Caki2 (cell line): Measurements from ENCODE around the gene PLTP. TPM values are rescaled to one million over a fixed set of nuclear protein-coding genes. Genes with fewer than 3 reads are reported as not detected.

Experiments used
- DNase-seq: peaks from one replicate; pipeline ENCODE4 v3.0.0-alpha.2; 2015; ENCODE audit warnings: low read depth
- in situ Hi-C: cut with HindIII; loops from 2 replicates; pipeline ENCODE4 v1.10.0; 2016; ENCODE audit warnings: low sequenced_read_pairs, low pct_unique_long_range_greater_than_20kb, mixed read lengths
- total RNA-seq: library from RNA; depleted of rRNA; stranded (reverse); fragments of >200 nt; shearing (Covaris generic); gene quantifications from 2 replicates; pipeline ENCODE4 v1.2.3, GENCODE V29; 2014; ENCODE audit warnings: low replicate concordance; rRNA removed

Gene PLTP
- total RNA-seq, 1 experiment from 2014 or later, result 9.1 TPM

DNA sequence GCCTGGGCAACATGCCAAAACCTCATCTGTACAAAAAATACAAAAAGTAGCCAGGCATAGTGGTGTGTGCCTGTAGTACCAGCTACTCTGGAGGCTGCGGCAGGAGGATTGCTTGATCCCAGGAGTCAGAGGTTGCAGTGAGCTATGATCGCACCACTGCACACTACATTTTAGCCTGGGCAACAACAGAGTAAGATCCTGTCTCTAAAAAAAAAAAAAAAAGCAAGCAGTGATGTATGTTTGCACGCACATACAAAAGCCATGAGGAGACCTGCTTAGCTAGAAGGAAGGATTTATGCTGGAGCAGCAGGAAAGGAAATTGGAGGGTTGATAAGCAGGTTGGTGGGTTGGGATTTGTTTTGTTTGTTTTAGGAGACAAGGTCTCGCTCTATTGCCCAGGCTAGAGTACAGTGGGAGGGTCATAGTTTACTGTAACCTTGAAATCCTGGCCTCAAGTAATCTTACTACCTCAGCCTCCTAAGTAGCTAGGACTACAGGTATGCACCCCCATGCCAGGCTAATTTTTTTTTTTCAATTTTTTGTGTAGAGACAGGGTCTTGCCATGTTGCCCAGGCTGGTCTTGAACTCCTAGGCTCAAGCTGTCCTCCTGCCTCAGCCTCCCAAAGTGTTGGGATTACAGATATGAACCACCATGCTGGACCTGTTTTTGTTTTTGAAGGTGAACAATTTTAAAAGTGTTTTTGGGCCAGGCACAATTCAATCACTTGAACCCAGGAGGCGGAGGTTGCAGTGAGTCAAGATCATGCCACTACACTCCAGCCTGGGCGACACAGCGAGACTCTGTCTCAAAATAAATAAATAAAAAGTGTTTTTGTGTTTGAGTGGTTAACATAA is 50.5 kb downstream of the PLTP start:
- DNase-seq, result no peak
- in situ Hi-C loops, result no loop called here

DNA sequence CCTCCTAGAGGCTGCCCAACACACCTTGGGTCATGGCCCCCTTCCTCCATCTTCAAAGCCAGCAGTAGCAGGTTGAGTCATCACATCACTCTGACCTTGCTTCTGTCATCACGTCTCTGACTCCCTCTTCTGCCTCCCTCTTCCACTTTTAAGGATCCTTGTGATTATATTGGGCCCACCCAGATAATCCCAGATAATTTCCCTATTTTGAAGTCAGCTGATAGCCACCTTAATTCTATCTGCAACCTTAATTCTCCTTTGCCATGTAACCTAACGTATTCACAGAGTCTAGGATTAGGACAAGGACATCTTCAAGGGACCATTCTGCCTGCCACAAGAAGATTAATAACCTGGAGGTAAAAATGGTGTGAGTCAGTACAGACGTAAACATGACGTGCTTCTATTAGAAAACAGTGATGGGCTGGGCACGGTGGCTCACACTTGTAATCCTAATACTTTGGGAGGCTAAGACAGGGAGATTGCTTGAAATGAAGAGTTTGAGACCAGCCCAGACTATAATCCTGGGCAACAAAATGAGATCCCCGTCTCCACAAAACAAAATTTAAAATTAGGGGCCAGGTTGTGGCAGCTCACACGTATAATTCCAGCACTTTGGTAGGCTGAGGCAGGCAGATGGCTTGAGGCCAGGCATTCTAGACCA is 51.3 kb downstream of the PLTP start:
- in situ Hi-C loops, result no loop called here
- no peak for DNase-seq

DNA sequence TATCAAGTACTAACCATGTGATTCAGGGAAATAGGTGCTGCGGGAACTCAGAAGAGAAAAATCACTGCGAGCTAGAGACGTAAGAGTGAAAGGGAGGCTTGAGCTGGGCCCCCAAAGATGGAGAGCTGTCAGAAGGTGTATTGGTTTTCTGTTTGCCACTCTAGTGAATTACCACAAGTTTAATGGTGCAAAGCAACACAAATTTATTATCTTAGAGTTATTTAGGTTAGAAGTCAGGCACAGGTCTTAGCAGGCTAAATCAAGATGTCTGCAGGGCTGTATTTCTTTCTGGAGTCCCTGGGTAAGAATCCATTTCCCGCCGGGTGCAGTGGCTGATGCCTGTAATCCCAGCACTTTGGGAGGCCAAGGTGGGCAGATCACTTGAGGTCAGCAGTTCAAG is 52.0 kb downstream of the PLTP start:
- in situ Hi-C loops, result no loop called here
- no peak for DNase-seq

DNA sequence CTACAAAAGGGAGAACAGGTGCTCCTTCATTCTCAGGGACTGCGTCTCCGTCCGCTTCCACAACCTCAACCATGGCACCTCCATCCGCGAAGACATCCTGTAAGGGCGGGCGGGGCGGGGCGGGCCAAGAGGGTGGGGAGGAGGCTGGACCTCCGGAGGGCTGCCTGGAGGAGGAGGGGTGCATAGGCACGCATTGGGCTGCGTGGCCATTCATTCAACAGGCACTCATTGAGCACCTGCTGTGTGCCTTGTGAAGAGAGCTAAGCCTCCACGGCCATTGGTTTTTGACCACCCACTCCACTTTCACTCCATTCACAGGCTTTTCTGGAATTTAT is 54.1 kb downstream of the PLTP start:
- in situ Hi-C loops, result no loop called here
- no peak for DNase-seq

DNA sequence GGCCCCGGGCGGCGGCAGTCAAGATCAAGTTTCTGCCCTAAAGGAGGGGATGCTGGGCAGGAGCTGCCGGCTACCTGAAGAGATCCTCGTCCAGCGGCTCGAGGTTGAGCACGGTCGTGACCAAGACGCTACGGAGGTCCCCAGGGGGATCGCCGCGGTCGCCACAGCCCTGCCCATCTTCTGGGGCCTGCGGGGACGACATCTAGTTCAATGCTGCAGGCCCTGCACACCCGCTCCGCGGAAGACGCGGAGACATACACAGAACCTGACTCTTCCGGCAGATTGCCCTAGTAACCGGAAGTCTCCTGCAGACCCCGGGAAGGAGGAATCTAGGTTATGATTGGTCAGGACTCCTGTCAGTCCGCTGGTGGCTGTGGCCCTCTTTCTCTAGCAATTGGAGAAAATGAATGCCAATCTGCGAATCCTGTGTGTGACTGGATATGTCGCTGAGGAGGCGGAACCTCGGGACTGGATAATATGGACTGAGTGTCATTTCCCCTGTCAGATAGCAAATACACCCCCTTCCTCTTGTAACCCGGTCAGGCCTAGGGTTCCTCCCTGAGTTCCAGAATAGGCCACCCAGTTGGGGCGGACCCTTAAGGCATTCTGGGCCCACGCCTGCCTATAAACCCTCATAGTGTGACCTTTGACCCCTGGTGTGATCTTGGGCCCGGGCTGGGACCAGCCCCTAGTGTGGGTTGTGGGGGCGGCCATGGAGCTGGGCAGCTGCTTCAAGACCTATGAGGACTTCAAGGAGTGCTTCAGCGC is 54.7 kb downstream of the PLTP start, which contains the start of the genes ACOT8 and ZSWIM3:
ACOT8 (minus strand) TSS at position 279 of the 768 bp plus-strand sequence; CDS start at position 202, 77 bp downstream.
ZSWIM3 (plus strand) TSS at position 501 of the 768 bp plus-strand sequence; CDS start at position 713, 212 bp downstream.
- in situ Hi-C loops, result no loop called here
- peak; percentile 99 for DNase-seq

DNA sequence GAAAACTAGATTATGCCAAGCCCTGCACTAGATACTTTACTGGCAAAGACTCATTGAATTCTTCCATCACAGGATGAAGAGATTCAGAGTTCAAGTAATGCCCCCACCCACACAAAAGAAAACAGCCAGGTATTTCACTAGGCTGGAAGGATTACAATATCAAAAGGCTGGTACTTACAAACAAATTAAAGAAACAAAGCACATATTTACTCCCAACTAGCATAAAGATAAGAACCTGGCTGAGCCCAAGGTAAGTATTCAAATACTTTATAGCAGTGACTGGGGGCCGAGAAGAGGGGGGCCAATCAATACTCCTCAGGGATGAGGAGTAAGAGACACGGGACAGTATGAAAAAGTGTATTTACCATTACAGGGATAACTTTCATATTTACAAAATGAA is 58.5 kb downstream of the PLTP start:
- DNase-seq, result no peak
- in situ Hi-C loops, result no loop called here

DNA sequence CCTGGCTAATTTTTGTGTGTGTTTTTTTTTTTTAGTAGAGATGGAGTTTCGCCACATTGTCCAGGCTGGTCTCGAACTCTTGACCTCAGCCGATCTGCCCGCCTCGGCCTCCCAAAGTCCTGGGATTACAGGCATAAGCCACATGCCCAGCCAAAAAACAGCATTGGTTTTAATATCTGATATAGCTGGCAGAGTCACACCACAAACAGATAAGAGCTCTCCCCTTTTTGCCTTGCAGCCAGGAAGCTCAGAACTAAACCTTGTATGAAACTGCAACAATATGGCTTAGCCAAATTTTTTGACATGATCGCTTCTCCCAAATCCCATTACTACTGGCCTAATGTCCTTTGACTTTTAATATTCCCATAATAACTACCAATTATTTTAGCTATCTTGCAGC is 59.6 kb downstream of the PLTP start:
- no peak for DNase-seq
- in situ Hi-C loops, result no loop called here

DNA sequence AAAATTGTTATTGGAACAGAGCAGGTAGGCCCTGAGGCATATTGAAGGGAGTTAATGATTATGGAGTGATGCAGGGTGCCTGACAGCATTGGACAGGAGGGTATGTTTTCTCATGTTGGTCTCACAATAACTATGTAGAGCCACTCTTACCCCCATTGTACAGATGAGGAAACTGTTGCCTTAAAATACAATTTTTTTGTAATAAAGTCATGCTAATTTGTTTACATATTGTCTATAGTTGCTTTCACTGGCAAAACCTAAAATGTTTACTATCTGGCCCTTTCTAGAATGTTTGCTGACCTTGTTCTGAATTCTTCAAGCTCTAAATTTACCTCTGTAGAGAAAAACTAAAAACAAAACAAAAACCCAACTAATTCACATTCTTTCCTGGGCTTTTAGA is 60.5 kb downstream of the PLTP start:
- DNase-seq, result no peak

DNA sequence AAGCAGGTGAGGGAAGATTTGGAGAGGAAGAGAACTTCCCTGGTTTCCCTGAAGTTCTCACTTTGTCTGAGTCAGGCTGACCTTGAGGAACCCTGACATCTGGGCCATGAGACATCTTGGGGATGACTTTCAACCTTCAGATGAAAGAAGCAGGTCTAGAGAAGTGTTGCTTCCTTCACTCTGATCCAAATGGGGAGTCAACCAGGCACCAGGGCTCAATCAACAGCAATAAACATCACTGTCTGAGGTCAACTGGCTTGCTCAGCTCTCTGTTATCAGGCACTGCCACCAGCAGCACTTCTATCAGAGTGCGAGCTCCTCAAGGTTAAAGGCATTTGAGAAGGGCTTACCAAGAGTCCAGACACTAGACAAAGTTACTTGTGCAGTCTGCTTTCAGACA is 61.0 kb downstream of the PLTP start:
- in situ Hi-C loops, result no loop called here
- DNase-seq, result no peak

More for the DNA sequence above, 60.5 kb downstream of the PLTP start:
- in situ Hi-C loops, result no loop called here

DNA sequence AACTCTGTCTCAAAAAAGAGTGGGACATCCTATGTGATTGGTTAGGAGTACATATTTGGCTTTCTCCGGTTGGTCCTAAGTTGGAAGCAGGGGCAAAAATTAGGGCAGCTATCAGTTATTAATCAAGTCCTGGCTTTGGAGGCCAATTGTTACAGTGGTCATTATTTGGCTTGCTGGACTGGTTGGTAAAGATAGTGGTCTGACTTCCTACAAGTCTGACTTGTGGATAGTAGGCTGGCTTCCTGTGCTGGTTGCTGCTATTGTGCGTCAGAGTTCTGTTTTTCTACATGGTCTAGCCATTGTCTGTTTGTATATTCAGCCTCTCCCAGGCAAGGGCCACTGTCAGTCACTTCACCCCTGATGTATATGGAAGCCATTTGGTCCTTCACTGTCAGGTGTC is 61.7 kb downstream of the PLTP start:
- no peak for DNase-seq
- in situ Hi-C loops, result no loop called here

DNA sequence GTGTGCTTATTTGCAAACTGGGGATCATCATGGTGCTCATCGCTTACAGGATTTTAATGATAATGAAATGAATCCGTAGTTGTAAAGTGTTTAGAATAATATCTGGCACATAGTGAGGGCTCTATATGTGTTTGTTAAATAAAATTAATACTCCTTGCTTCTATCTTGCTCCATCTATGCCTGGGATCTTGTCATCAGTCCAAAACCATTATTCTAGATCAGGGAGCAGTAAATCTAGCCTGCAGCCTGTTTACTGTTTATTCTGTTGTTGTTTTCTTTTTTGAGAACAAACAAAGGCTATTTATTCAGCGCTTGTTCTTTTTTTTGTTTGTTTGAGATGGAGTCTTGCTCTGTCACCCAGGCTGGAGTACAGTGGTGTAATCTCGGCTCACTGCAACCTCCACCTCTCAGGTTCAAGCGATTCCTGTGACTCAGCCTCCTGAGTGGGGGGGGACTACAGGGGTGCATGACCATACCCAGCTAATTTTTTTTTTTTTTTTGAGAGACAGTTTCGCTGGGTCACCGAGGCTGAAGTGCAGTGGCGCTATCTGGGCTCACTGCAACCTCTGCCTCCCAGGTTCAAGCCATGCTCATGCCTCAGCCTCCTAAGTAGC is 62.9 kb downstream of the PLTP start:
- no peak for DNase-seq
- in situ Hi-C loops, result no loop called here

Other genes with a start within 250 kb of the PLTP start
- not detected in 2 replicates for gene WFDC11, start 241.9 kb downstream of the PLTP start, total RNA-seq
- gene WFDC13, start 210.1 kb downstream of the PLTP start, total RNA-seq, result not detected in 2 replicates
- gene WFDC10B, start 207.1 kb downstream of the PLTP start, total RNA-seq, result not detected in 2 replicates
- not detected in 2 replicates for gene SPINT4, start 189.8 kb downstream of the PLTP start, total RNA-seq
- gene WFDC3, start 120.3 kb downstream of the PLTP start, total RNA-seq, result not detected in 2 replicates
- 74.3 and 111 TPM in 2 replicates for gene DNTTIP1, start 120.2 kb downstream of the PLTP start, total RNA-seq
- gene UBE2C, start 99.5 kb downstream of the PLTP start, total RNA-seq, result 112 and 164 TPM in 2 replicates
- not detected in 2 replicates for gene TNNC2, start 84.8 kb downstream of the PLTP start, total RNA-seq
- 72.8 and 87.6 TPM in 2 replicates for gene SNX21, start 78.4 kb downstream of the PLTP start, total RNA-seq
- 43.3 and 48.7 TPM in 2 replicates for gene ACOT8, start 54.8 kb downstream of the PLTP start, total RNA-seq
- 4.3 and 5.8 TPM in 2 replicates for gene ZSWIM3, start 54.5 kb downstream of the PLTP start, total RNA-seq
- 6.3 and 9.8 TPM in 2 replicates for gene ZSWIM1, start 30.9 kb downstream of the PLTP start, total RNA-seq
- gene SPATA25, start 24.5 kb downstream of the PLTP start, total RNA-seq, result 0.43 TPM in 1 of 2 replicates, not detected in the other
- 3.4 and 5.2 TPM in 2 replicates for gene NEURL2, start 20.9 kb downstream of the PLTP start, total RNA-seq
- gene CTSA, start 20.8 kb downstream of the PLTP start, total RNA-seq, result 96.4 and 123 TPM in 2 replicates
- gene PCIF1, start 22.5 kb upstream of the PLTP start, total RNA-seq, result 5.2 and 14.2 TPM in 2 replicates
- gene ZNF335, start 60.0 kb upstream of the PLTP start, total RNA-seq, result 4.8 and 5.4 TPM in 2 replicates
- gene MMP9, start 96.8 kb upstream of the PLTP start, total RNA-seq, result 0.06 and 0.07 TPM in 2 replicates
- gene SLC12A5, start 117.1 kb upstream of the PLTP start, total RNA-seq, result 7.9 TPM in 1 of 2 replicates, not detected in the other
- gene NCOA5, start 177.8 kb upstream of the PLTP start, total RNA-seq, result 6.7 and 9.2 TPM in 2 replicates
- gene CD40, start 206.2 kb upstream of the PLTP start, total RNA-seq, result 24.1 and 29.9 TPM in 2 replicates